ENCODE results near the gene ITPA. TPM values are rescaled to one million over a fixed set of nuclear protein-coding genes. Genes with fewer than 3 reads are reported as not detected.

The ITPA gene
- total and polyA plus RNA-seq, 2 of the 8 experiments (the other 6 are each of a cell fraction or from before 2014, with no cell fraction given): 88.2 to 94.0 TPM

GRCh38 chr20:3221398-3222226, 12.3 kb downstream of the ITPA start (continued):
- no peak for TF ChIP-seq KDM1A (IDR thresholded peaks at IDR 0.05; ENCODE audit: borderline replicate concordance, low read length)
- no peak for TF ChIP-seq EZH2 (IDR thresholded peaks at IDR 0.05; ENCODE audit: low read depth, low read length, severe bottlenecking)
- no peak for TF ChIP-seq SIN3A (conservative IDR thresholded peaks at IDR 0.05 in 1 of 2, IDR thresholded peaks at IDR 0.05 in 1 of 2; ENCODE audit: low read depth in 1 of 2, low read length in 2 of 2)
- no peak for TF ChIP-seq NANOG (IDR thresholded peaks at IDR 0.05; ENCODE audit: insufficient read depth, low read depth, low read length, poor library complexity, severe bottlenecking)
- TF ChIP-seq SP1 (IDR thresholded peaks at IDR 0.05; ENCODE audit: low read depth, low read length): no peak
- no peak for TF ChIP-seq BACH1 (IDR thresholded peaks at IDR 0.05; ENCODE audit: low read length)
- no peak for TF ChIP-seq SUZ12 (IDR thresholded peaks at IDR 0.05; ENCODE audit: low read length)
- TF ChIP-seq ASH2L (IDR thresholded peaks at IDR 0.05; ENCODE audit: low read length): no peak
